ENCODE measurements around the gene ACSS2. TPM values are rescaled to one million over a fixed set of nuclear protein-coding genes. Genes with fewer than 3 reads are reported as not detected.

ACSS2 gene
- total RNA-seq = 41.9 and 57.6 TPM in 2 replicates

- peak; percentile 93 for DNase-seq (ENCODE audit: low read depth, low spot score)
Measured at GRCh38 chr20:34876406-34877282, at the start of gene ACSS2. TSS of gene ACSS2 (plus strand) at chr20:34876612. CDS start at chr20:34876646, 34 bp downstream.

GRCh38 chr20:34829191-34829590, 47.2 kb upstream of the ACSS2 start:
- no peak for DNase-seq (ENCODE audit: low read depth, low spot score)

- DNase-seq (ENCODE audit: low read depth, low spot score) = no peak
Measured at GRCh38 chr20:34831936-34832335, 44.5 kb upstream of the ACSS2 start.

- no peak for DNase-seq (ENCODE audit: low read depth, low spot score)
Measured at GRCh38 chr20:34834459-34834893, 41.9 kb upstream of the ACSS2 start.

- DNase-seq (ENCODE audit: low read depth, low spot score) = no peak
Measured at GRCh38 chr20:34842143-34842542, 34.3 kb upstream of the ACSS2 start.

- DNase-seq (ENCODE audit: low read depth, low spot score) = no peak
Measured at GRCh38 chr20:34843421-34843820, 33.0 kb upstream of the ACSS2 start.

- no peak for DNase-seq (ENCODE audit: low read depth, low spot score)
Measured at GRCh38 chr20:34848597-34848996, 27.8 kb upstream of the ACSS2 start.

- no peak for DNase-seq (ENCODE audit: low read depth, low spot score)
Measured at GRCh38 chr20:34849778-34850177, 26.6 kb upstream of the ACSS2 start.

- no peak for DNase-seq (ENCODE audit: low read depth, low spot score)
Measured at GRCh38 chr20:34850969-34851368, 25.4 kb upstream of the ACSS2 start.

GRCh38 chr20:34852298-34852697, 24.1 kb upstream of the ACSS2 start:
- no peak for DNase-seq (ENCODE audit: low read depth, low spot score)

GRCh38 chr20:34859367-34859766, 17.0 kb upstream of the ACSS2 start:
- DNase-seq (ENCODE audit: low read depth, low spot score) = no peak

GRCh38 chr20:34859826-34860545, 16.4 kb upstream of the ACSS2 start:
- no peak for DNase-seq (ENCODE audit: low read depth, low spot score)

GRCh38 chr20:34861386-34862084, 14.9 kb upstream of the ACSS2 start:
- DNase-seq (ENCODE audit: low read depth, low spot score) = no peak

- DNase-seq (ENCODE audit: low read depth, low spot score) = no peak
Measured at GRCh38 chr20:34862724-34863123, 13.7 kb upstream of the ACSS2 start.

- no peak for DNase-seq (ENCODE audit: low read depth, low spot score)
Measured at GRCh38 chr20:34863421-34863965, 12.9 kb upstream of the ACSS2 start.

GRCh38 chr20:34864216-34864615, 12.2 kb upstream of the ACSS2 start:
- no peak for DNase-seq (ENCODE audit: low read depth, low spot score)

- DNase-seq (ENCODE audit: low read depth, low spot score) = no peak
Measured at GRCh38 chr20:34871320-34871926, 5.0 kb upstream of the ACSS2 start.

- DNase-seq (ENCODE audit: low read depth, low spot score) = no peak
Measured at GRCh38 chr20:34871966-34872621, 4.3 kb upstream of the ACSS2 start.

GRCh38 chr20:34872622-34873224, 3.7 kb upstream of the ACSS2 start, which contains the start of gene GGT7:
TSS of gene GGT7 (minus strand) at chr20:34872856. CDS start at chr20:34872815, 41 bp downstream.
- DNase-seq (ENCODE audit: low read depth, low spot score) = no peak

GRCh38 chr20:34873583-34874093, 2.8 kb upstream of the ACSS2 start:
- no peak for DNase-seq (ENCODE audit: low read depth, low spot score)
